GM12872 (cell line): ENCODE data around the gene CCDC43.

Source experiments
- TF ChIP-seq, protein P1 (sequence below): IDR thresholded peaks from 3 replicates; pipeline ENCODE4 v1.5.1; 2011; ENCODE audit warnings: low read depth, mild to moderate bottlenecking, low read length, moderate library complexity; ENCODE audit not compliant: insufficient read depth

Gene CCDC43, protein sequence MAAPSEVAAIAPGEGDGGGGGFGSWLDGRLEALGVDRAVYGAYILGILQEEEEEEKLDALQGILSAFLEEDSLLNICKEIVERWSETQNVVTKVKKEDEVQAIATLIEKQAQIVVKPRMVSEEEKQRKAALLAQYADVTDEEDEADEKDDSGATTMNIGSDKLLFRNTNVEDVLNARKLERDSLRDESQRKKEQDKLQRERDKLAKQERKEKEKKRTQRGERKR

DNA sequence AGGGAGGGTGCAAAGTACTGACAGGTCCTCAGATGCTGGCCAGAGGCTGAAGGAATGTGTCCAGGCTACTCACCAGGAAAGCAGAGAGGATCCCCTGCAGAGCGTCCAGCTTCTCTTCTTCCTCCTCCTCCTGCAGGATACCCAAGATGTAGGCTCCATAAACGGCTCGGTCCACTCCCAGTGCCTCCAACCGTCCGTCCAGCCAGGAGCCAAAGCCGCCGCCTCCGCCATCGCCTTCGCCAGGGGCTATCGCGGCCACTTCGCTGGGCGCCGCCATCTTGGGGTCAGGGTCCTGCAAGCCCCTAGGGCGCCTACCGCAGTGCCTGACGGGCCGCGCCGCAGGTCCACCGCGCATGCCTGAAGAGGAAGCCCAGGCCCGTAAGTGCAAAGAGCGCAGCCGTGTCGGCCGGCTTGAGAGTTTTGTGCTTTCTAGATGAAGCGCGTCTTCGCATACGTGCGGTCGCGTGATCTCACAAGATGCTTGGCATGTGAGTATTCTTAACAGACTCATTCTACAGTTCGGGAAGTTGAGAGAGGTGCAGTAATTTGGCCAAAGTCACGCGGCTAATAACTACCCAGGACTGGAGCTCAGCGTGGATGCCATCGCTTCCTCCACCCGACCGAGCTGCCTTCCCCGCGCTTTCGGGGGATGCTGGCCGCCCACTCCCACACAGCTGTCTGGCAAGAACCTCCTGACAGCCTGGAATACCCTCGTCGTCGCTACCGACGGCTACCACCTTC, at the start of gene CCDC43:
TSS of gene CCDC43 (minus strand) at position 300 of the 741 bp plus-strand sequence. CDS start at position 277, 23 bp downstream.
- TF ChIP-seq, protein P1, sequence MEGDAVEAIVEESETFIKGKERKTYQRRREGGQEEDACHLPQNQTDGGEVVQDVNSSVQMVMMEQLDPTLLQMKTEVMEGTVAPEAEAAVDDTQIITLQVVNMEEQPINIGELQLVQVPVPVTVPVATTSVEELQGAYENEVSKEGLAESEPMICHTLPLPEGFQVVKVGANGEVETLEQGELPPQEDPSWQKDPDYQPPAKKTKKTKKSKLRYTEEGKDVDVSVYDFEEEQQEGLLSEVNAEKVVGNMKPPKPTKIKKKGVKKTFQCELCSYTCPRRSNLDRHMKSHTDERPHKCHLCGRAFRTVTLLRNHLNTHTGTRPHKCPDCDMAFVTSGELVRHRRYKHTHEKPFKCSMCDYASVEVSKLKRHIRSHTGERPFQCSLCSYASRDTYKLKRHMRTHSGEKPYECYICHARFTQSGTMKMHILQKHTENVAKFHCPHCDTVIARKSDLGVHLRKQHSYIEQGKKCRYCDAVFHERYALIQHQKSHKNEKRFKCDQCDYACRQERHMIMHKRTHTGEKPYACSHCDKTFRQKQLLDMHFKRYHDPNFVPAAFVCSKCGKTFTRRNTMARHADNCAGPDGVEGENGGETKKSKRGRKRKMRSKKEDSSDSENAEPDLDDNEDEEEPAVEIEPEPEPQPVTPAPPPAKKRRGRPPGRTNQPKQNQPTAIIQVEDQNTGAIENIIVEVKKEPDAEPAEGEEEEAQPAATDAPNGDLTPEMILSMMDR, result no peak

- TF ChIP-seq, protein P1, result no peak
These were observed 48.8 kb upstream of the CCDC43 start for GRCh38 chr17:44738214-44738906.

DNA sequence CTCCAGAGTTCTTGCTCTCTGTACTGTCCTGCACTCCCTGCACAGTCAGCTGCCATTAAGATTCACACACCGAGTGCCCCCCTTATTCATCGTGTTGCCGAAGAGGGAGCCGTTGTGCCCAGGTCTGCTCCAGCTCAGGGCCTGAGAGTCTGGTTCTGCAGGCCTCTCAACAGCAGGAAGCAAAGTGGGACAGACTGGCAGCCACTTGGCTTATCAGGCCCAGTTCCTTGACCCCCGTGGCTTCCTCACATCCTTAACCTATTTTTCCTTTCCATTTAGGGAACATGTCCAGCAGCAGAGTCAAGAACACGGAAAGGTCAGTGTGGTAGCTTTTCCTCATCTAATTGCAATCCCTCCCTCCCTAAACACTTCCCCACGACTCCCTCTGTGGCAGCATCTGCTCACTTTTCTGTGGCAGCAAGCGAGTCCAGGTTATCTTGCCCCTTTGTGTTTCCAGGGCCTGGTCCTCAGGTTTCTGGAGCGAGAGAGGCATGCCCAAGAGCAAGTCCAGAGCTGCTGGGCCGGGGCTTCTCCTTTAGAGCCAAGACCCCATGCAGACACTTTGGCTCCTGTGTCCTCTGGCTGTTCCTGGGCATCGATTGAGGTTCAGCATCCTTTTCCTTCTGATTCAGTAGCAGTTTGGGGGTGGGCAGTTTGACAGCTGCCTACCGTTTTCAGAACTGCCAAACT, 47.1 kb upstream of the CCDC43 start:
- TF ChIP-seq, protein P1, result no peak

GRCh38 chr17:44734272-44734671, 44.7 kb upstream of the CCDC43 start:
- TF ChIP-seq, protein P1, result no peak

DNA sequence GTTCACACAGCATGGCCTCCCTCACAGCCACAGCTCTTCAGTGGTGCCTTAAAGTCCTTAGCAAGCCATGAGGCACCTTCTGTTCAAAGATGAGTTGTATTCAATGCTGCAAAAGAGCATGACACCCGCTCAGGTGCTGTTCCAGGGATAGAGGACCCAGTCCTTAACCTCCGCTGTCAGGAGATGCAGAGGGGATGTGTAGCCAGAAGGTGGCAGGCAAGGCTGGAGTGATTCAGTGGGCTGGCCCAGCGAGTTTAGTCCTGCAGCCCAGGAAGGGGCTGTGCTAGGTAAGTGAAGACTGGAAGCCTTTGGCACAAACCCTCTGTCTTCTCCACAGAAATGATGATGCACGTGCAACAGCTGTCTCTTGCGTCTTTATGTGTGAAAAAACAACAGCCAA, 44.2 kb upstream of the CCDC43 start:
- TF ChIP-seq, protein P1, result peak; percentile 17; the same call in 1 of the 3 replicates

DNA sequence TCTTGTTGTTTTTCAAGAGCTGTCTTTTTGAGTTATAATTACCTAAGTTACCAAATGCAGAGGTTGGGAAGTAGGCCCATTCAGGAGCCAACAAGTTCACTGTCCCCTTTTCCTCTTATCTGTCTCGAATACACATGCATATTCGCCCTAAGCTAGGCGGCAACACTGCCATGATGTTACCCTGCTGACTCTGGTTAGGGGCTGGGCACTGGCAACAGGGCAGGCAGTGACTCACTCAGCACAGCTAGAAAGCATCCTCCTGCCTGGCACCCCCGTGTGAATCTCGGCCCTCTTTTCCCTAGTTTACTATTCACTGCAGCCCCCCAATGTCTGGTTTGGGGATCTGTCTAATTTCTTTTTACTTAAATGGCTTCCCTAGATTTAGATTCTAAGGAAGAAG, 32.7 kb upstream of the CCDC43 start:
- TF ChIP-seq, protein P1, result no peak

- TF ChIP-seq, protein P1, result no peak
These were observed 29.9 kb upstream of the CCDC43 start for GRCh38 chr17:44719444-44719843.
